PC-9 (cell line): Measurements from ENCODE around the gene SCOC. TPM values are rescaled to one million over a fixed set of nuclear protein-coding genes. Genes with fewer than 3 reads are reported as not detected.

Experiments used
- BruUV-seq: library from RNA; stranded (reverse); fragments of 400-500 nt; replicated peaks from 2 replicates; lab custom pipeline; 2021; lab: Mats Ljungman, UMichigan
- CTCF ChIA-PET: fragments of 300-600 bp; sonication (Branson Sonifier 250); formaldehyde crosslinking; loops from one replicate; lab custom pipeline; 2022; ENCODE audit warnings: antibody characterized with exemption; lab: Charles Lee
- POLR2A ChIA-PET: fragments of 300-600 bp; sonication (Branson Sonifier 250); formaldehyde crosslinking; loops from one replicate; lab custom pipeline; 2022; ENCODE audit warnings: antibody characterized with exemption; ENCODE audit not compliant: unreplicated experiment; lab: Charles Lee
- DNase-seq, 2 experiments: peaks; one replicate each; pipeline versions ENCODE4 v3.0.0 to v3.0.0-alpha.2; 2015 to 2022; ENCODE audit warnings: mixed read lengths in 1 of 2
- H2AFZ ChIP-seq: fragments of 200-600 bp; sonication (generic); 2 replicates; pipeline ENCODE4 v1.8.1; 2017; ENCODE audit warnings: antibody characterized with exemption
- H3F3A ChIP-seq: fragments of 200-600 bp; sonication (generic); 2 replicates; pipeline ENCODE4 v1.8.1; 2017; ENCODE audit warnings: antibody characterized with exemption, mild to moderate bottlenecking, low read depth; ENCODE audit not compliant: insufficient read depth
- H3K27ac ChIP-seq: fragments of 200-600 bp; sonication (generic); 2 replicates; pipeline ENCODE4 v1.6.1; 2016; ENCODE audit warnings: mixed run types
- H3K27me3 ChIP-seq: fragments of 200-600 bp; sonication (generic); 2 replicates; pipeline ENCODE4 v1.6.1; 2016; ENCODE audit warnings: low read depth, mixed run types; ENCODE audit not compliant: insufficient read depth
- H3K36me3 ChIP-seq: fragments of 200-600 bp; sonication (generic); 2 replicates; pipeline ENCODE4 v1.6.1; 2016; ENCODE audit warnings: low read depth, mixed run types
- H3K4me1 ChIP-seq: fragments of 200-600 bp; sonication (generic); replicated peaks from 2 replicates; pipeline ENCODE4 v1.6.1; 2016; ENCODE audit warnings: mixed run types; ENCODE audit not compliant: insufficient read depth
- H3K4me2 ChIP-seq: fragments of 200-600 bp; sonication (generic); 2 replicates; pipeline ENCODE4 v1.6.1; 2017; ENCODE audit warnings: mixed run types
- H3K4me3 ChIP-seq: fragments of 200-600 bp; sonication (generic); 2 replicates; pipeline ENCODE4 v1.6.1; 2016; ENCODE audit warnings: mixed run types
- H3K79me2 ChIP-seq: fragments of 200-600 bp; sonication (generic); 2 replicates; pipeline ENCODE4 v1.6.1; 2017; ENCODE audit warnings: low read depth, mixed run types
- H3K9me2 ChIP-seq: fragments of 200-600 bp; sonication (generic); 2 replicates; pipeline ENCODE4 v1.8.1; 2017; ENCODE audit warnings: mild to moderate bottlenecking; ENCODE audit not compliant: insufficient read depth
- H3K9me3 ChIP-seq: fragments of 200-600 bp; sonication (generic); 2 replicates; pipeline ENCODE4 v1.8.1; 2016; ENCODE audit warnings: low read depth; ENCODE audit not compliant: insufficient read depth
- H4K20me1 ChIP-seq: fragments of 200-600 bp; sonication (generic); 2 replicates; pipeline ENCODE4 v1.8.1; 2017; ENCODE audit not compliant: insufficient read depth
- CTCF ChIP-seq: fragments of 200-600 bp; sonication (generic); conservative IDR thresholded peaks from 2 replicates; pipeline ENCODE4 v1.6.1; 2017; ENCODE audit warnings: mixed run types, antibody characterized with exemption, mild to moderate bottlenecking, moderate library complexity
- EZH2 ChIP-seq: fragments of 200-600 bp; sonication (generic); IDR thresholded peaks from 2 replicates; pipeline ENCODE4 v1.8.0; 2017; ENCODE audit warnings: antibody characterized with exemption, low read depth
- intact Hi-C: fragments of 100-400 bp; cut with micrococcal nuclease; formaldehyde crosslinking; loops from one replicate; pipeline ENCODE4 v1.10.0; 2022; ENCODE audit not compliant: unreplicated experiment
- total RNA-seq: library from RNA; stranded (reverse); gene quantifications from 2 replicates; pipeline ENCODE4 v1.2.3, GENCODE V29; 2021

The SCOC gene
- total RNA-seq, 1 experiment from 2014 or later, result 53.0 TPM

GRCh38 chr4:140332734-140333133 is 40.7 kb upstream of the SCOC start:
- no peak for TF ChIP-seq EZH2
- TF ChIP-seq CTCF, result no peak
- H3K27me3 ChIP-seq, result no peaks in the 10 kb centered on the region
- CTCF ChIA-PET, result interaction anchor here (0.6 kb wide), 1 partner anchor 326 kb away, joined by 6 read pairs; no protein-coding TSS in a partner anchor
- H3K79me2 ChIP-seq, result no peaks in the 10 kb centered on the region
- H3K9me3 ChIP-seq, result no peaks in the 10 kb centered on the region
- DNase-seq, result no peak
- intact Hi-C loops, result loop anchor here (5.0 kb wide), 1 partner anchor 590 kb away; no protein-coding TSS in a partner anchor
- no peak overlapping the region for H3K27ac ChIP-seq
- no peak overlapping the region for H3K4me2 ChIP-seq
- no peaks in the 10 kb centered on the region for H3F3A ChIP-seq
- H2AFZ ChIP-seq, result no peak overlapping the region
- no peaks in the 10 kb centered on the region for H3K9me2 ChIP-seq
- H3K4me1 ChIP-seq, result no peaks in the 10 kb centered on the region
- no peaks in the 10 kb centered on the region for H4K20me1 ChIP-seq
- H3K36me3 ChIP-seq, result no peaks in the 10 kb centered on the region
- no peak overlapping the region for H3K4me3 ChIP-seq
- POLR2A ChIA-PET, result no interaction called here
- BruUV-seq, result no TSS peak

GRCh38 chr4:140333523-140333922 is 39.9 kb upstream of the SCOC start:
- intact Hi-C loops, result loop anchor here (5.0 kb wide), 1 partner anchor 591 kb away; no protein-coding TSS in a partner anchor

GRCh38 chr4:140335076-140335475 is 38.4 kb upstream of the SCOC start:
- H2AFZ ChIP-seq, result no peak overlapping the region
- H3K9me3 ChIP-seq, result no peaks in the 10 kb centered on the region
- no TSS peak for BruUV-seq
- DNase-seq, result no peak
- no peaks in the 10 kb centered on the region for H3K9me2 ChIP-seq
- H3K4me2 ChIP-seq, result no peak overlapping the region
- no peaks in the 10 kb centered on the region for H4K20me1 ChIP-seq
- intact Hi-C loops, result no loop called here
- no peak overlapping the region for H3K4me3 ChIP-seq
- no peaks in the 10 kb centered on the region for H3K36me3 ChIP-seq
- no peaks in the 10 kb centered on the region for H3K79me2 ChIP-seq
- H3K4me1 ChIP-seq, result no peaks in the 10 kb centered on the region
- ChIA-PET CTCF (no interaction called here), POLR2A (interaction anchor here (0.6 kb wide), 1 partner anchor 420 kb away, joined by 3 read pairs; no protein-coding TSS in a partner anchor)
- H3F3A ChIP-seq, result no peaks in the 10 kb centered on the region
- TF ChIP-seq EZH2 (no peak), CTCF (no peak)
- no peaks in the 10 kb centered on the region for H3K27me3 ChIP-seq
- H3K27ac ChIP-seq, result no peak overlapping the region

More at GRCh38 chr4:140333523-140333922, 39.9 kb upstream of the SCOC start:
- no peaks in the 10 kb centered on the region for H4K20me1 ChIP-seq
- H3K79me2 ChIP-seq, result no peaks in the 10 kb centered on the region
- ChIA-PET CTCF (no interaction called here), POLR2A (no interaction called here)
- DNase-seq, result no peak
- no peak overlapping the region for H3K27ac ChIP-seq
- H3K9me3 ChIP-seq, result no peaks in the 10 kb centered on the region
- H3K4me1 ChIP-seq, result no peaks in the 10 kb centered on the region
- H2AFZ ChIP-seq, result no peak overlapping the region
- no peak overlapping the region for H3K4me2 ChIP-seq
- TF ChIP-seq CTCF (no peak), EZH2 (no peak)
- BruUV-seq, result no TSS peak
- no peak overlapping the region for H3K4me3 ChIP-seq
- no peaks in the 10 kb centered on the region for H3F3A ChIP-seq
- no peaks in the 10 kb centered on the region for H3K27me3 ChIP-seq
- H3K36me3 ChIP-seq, result no peaks in the 10 kb centered on the region
- H3K9me2 ChIP-seq, result no peaks in the 10 kb centered on the region
